ENCODE data around the gene XRCC1. TPM values are rescaled to one million over a fixed set of nuclear protein-coding genes. Genes with fewer than 3 reads are reported as not detected.

Gene XRCC1
- total RNA-seq, 1 experiment from 2014 or later = 37.4 TPM

DNA sequence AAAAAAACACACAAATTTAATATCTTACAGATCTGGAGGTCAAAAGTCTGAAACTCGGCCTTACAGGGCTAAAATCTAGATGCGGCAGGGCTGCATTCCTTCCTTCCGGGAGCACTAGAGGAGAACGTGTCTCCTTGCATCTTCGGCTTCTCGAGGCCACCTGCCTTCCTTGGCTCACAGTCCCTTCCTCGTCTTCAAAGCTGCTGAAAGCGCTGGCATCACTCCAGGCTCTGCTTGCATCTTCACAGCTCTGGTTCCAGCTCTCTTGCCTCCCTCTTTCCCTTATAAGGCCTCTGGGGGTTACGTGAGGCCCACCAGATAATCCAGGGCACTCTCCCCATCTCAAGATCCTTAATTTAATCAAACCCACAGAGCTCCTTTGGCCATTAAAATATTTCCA is 10.5 kb downstream of the XRCC1 start:
- H3K79me2 ChIP-seq (ENCODE audit: insufficient read depth, low read length) = no peaks in the 10 kb centered on the region
- intact Hi-C loops (cut with micrococcal nuclease) = no loop called here
- no peaks in the 10 kb centered on the region for H3K9me2 ChIP-seq (ENCODE audit: insufficient read depth)
- no peak overlapping the region for H3K4me2 ChIP-seq (ENCODE audit: low read length)
- no peak overlapping the region for H3K9ac ChIP-seq (ENCODE audit: low read length)
- no peak overlapping the region for H3K4me3 ChIP-seq (replicated peaks in 1 of 2; ENCODE audit: low read depth in 1 of 2, low read length in 2 of 2)
- ChIA-PET RAD21 (ENCODE audit: low non-redundant PET in 1 of 2, low total read pairs in 2 of 2, uncharacterized antibody in 2 of 2, unreplicated experiment in 2 of 2) (no interaction called here), POLR2A (no interaction called here), CTCF (interaction anchor here (1.0 kb wide), 1 partner anchor 9 kb away, joined by 8 read pairs; no protein-coding TSS in a partner anchor)
- no peaks in the 10 kb centered on the region for H3K27me3 ChIP-seq (ENCODE audit: insufficient read depth, low read length)
- H3K27ac ChIP-seq (ENCODE audit: low read depth, low read length) = no peak overlapping the region
- no peaks in the 10 kb centered on the region for H3K9me3 ChIP-seq (ENCODE audit: control insufficient read depth in 1 of 2, insufficient read depth in 1 of 2, low read depth in 1 of 2, low read length in 2 of 2)
- no peak overlapping the region for H2AFZ ChIP-seq (ENCODE audit: low read depth, low read length, poor library complexity, severe bottlenecking)
- ATAC-seq (no peak), DNase-seq (ENCODE audit: low read depth, low spot score) (no peak)
- H3K4me1 ChIP-seq (ENCODE audit: control insufficient read depth in 1 of 2, insufficient read depth in 2 of 2, low read length in 2 of 2) = peaks cover 0 to 24% of the 10 kb centered on the region in 2 experiments; a peak in 2 of 4 replicates
- H4K20me1 ChIP-seq (ENCODE audit: insufficient read depth) = no peaks in the 10 kb centered on the region
- no peaks in the 10 kb centered on the region; a peak in 1 of 4 replicates for H3K36me3 ChIP-seq (ENCODE audit: control insufficient read depth in 1 of 2, insufficient read depth in 2 of 2, low read length in 2 of 2)
- TF ChIP-seq ELF1 (IDR thresholded peaks at IDR 0.05; ENCODE audit: borderline replicate concordance, low read depth) = no peak
- no peak for TF ChIP-seq JUND (IDR thresholded peaks at IDR 0.05)
- TF ChIP-seq, protein P1, sequence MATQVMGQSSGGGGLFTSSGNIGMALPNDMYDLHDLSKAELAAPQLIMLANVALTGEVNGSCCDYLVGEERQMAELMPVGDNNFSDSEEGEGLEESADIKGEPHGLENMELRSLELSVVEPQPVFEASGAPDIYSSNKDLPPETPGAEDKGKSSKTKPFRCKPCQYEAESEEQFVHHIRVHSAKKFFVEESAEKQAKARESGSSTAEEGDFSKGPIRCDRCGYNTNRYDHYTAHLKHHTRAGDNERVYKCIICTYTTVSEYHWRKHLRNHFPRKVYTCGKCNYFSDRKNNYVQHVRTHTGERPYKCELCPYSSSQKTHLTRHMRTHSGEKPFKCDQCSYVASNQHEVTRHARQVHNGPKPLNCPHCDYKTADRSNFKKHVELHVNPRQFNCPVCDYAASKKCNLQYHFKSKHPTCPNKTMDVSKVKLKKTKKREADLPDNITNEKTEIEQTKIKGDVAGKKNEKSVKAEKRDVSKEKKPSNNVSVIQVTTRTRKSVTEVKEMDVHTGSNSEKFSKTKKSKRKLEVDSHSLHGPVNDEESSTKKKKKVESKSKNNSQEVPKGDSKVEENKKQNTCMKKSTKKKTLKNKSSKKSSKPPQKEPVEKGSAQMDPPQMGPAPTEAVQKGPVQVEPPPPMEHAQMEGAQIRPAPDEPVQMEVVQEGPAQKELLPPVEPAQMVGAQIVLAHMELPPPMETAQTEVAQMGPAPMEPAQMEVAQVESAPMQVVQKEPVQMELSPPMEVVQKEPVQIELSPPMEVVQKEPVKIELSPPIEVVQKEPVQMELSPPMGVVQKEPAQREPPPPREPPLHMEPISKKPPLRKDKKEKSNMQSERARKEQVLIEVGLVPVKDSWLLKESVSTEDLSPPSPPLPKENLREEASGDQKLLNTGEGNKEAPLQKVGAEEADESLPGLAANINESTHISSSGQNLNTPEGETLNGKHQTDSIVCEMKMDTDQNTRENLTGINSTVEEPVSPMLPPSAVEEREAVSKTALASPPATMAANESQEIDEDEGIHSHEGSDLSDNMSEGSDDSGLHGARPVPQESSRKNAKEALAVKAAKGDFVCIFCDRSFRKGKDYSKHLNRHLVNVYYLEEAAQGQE (IDR thresholded peaks at IDR 0.05; ENCODE audit: low read depth) = no peak
- no peak for TF ChIP-seq RAD21 (IDR thresholded peaks at IDR 0.05; ENCODE audit: low read depth)
- no peak for TF ChIP-seq EGR1 (IDR thresholded peaks at IDR 0.05; ENCODE audit: low read depth)
- TF ChIP-seq POLR2A (IDR thresholded peaks at IDR 0.05; ENCODE audit: borderline replicate concordance, extremely low read depth, insufficient read depth, insufficient read length) = no peak
- no peak for TF ChIP-seq SP1 (IDR thresholded peaks at IDR 0.05; ENCODE audit: low read depth)
- BruUV-seq (replicated peaks) = no TSS peak

Data from HCT116 (cell line).